A549 (cell line): ENCODE measurements around the gene TMEM132D. TPM values are rescaled to one million over a fixed set of nuclear protein-coding genes. Genes with fewer than 3 reads are reported as not detected.

Experiments used
- ATAC-seq, 2 experiments: fragments of 200-7000 bp in 1 of 2; fragments of >200 bp in 1 of 2; cut with Nextera tagmentation in 1 of 2; cut with Tn5 transposase in 1 of 2; 3 replicates each; pipeline versions ENCODE4 v1.8.0 to v1.9.1; 2018 to 2020; ENCODE audit warnings: mild to moderate bottlenecking in 1 of 2, moderate library complexity in 1 of 2
- CTCF ChIA-PET: fragments of 300-600 bp; sonication (Branson Sonifier 250); formaldehyde crosslinking; extraction: SDS; loops from one replicate; lab custom pipeline; 2021; ENCODE audit warnings: antibody characterized with exemption, inconsistent platforms; lab: Yijun Ruan, JAX
- POLR2A ChIA-PET: fragments of 350-600 bp; formaldehyde crosslinking; extraction: SDS; loops from one replicate; lab custom pipeline; 2021; ENCODE audit warnings: antibody characterized with exemption, inconsistent platforms; lab: Yijun Ruan, JAX
- DNase-seq, 2 experiments: peaks; one replicate each; pipeline versions ENCODE4 v3.0.0 to v3.0.0-alpha.2; 2011 to 2016; ENCODE audit warnings: low read depth in 1 of 2, low spot score in 1 of 2
- FAIRE-seq: peaks from 2 replicates; lab custom pipeline; 2011; peaks lifted over from hg19 to GRCh38; lab: Jason Lieb, UNC
- H3K27ac ChIP-seq, 2 experiments: fragments of >200 bp; sonication (Bioruptor Twin); formaldehyde crosslinking; 3 replicates each; pipeline ENCODE4 v1.5.1; 2016 to 2017
- H3K4me1 ChIP-seq: fragments of >200 bp; sonication (Bioruptor Twin); formaldehyde crosslinking; 3 replicates; pipeline ENCODE4 v1.6.1; 2016
- H3K4me2 ChIP-seq: fragments of >200 bp; sonication (Bioruptor Twin); formaldehyde crosslinking; 3 replicates; pipeline ENCODE4 v1.6.1; 2016
- H3K4me3 ChIP-seq: fragments of >200 bp; sonication (Bioruptor Twin); formaldehyde crosslinking; 3 replicates; pipeline ENCODE4 v1.5.1; 2016
- H3K9me3 ChIP-seq: fragments of >200 bp; sonication (Bioruptor Twin); formaldehyde crosslinking; 3 replicates; pipeline ENCODE4 v1.6.1; 2016
- BCL3 ChIP-seq: fragments of >200 bp; sonication (Bioruptor Twin); formaldehyde crosslinking; IDR thresholded peaks from 3 replicates; pipeline ENCODE4 v1.6.1; 2016
- CBX2 ChIP-seq: fragments of 200-600 bp; sonication (generic); IDR thresholded peaks from 2 replicates; pipeline ENCODE4 v1.6.1; 2016; ENCODE audit warnings: low read depth, mild to moderate bottlenecking, borderline replicate concordance
- CEBPB ChIP-seq, 2 experiments: fragments of >200 bp in 1 of 2; sonication (Bioruptor Twin) in 1 of 2; formaldehyde crosslinking in 1 of 2; IDR thresholded peaks; 2 replicates each; pipeline ENCODE4 v1.6.1; 2012 to 2016
- CHD2 ChIP-seq: fragments of 150-350 bp; IDR thresholded peaks from 2 replicates; pipeline ENCODE4 v1.6.1; 2014; ENCODE audit warnings: low read length; ENCODE audit not compliant: partially characterized antibody
- CHD4 ChIP-seq: fragments of 200-600 bp; sonication (generic); IDR thresholded peaks from 2 replicates; pipeline ENCODE4 v1.6.1; 2016; ENCODE audit warnings: antibody characterized with exemption, mild to moderate bottlenecking, borderline replicate concordance
- E2F6 ChIP-seq: IDR thresholded peaks from 2 replicates; pipeline ENCODE4 v1.6.1; 2012; ENCODE audit warnings: low read depth, borderline replicate concordance
- EHF ChIP-seq: fragments of 250-450 bp; sonication (Bioruptor Pico); IDR thresholded peaks from 2 replicates; pipeline ENCODE4 v1.5.0; 2020; ENCODE audit warnings: mild to moderate bottlenecking
- EHMT2 ChIP-seq: fragments of 200-600 bp; sonication (generic); IDR thresholded peaks from 2 replicates; pipeline ENCODE4 v1.6.1; 2016; ENCODE audit warnings: antibody characterized with exemption, low read depth, mild to moderate bottlenecking, moderate library complexity
- ELK1 ChIP-seq: fragments of 150-350 bp; IDR thresholded peaks from 2 replicates; pipeline ENCODE4 v1.6.1; 2014; ENCODE audit warnings: low read depth, mild to moderate bottlenecking, low read length
- FOSL2 ChIP-seq, 2 experiments: fragments of 450-650 bp in 1 of 2; fragments of >200 bp in 1 of 2; sonication (Bioruptor Twin) in 1 of 2; formaldehyde crosslinking; IDR thresholded peaks; 2 replicates each; pipeline versions ENCODE4 v1.5.0 to v1.6.1; 2016 to 2020; ENCODE audit warnings: mild to moderate bottlenecking in 1 of 2, moderate library complexity in 1 of 2
- GATA3 ChIP-seq: IDR thresholded peaks from 2 replicates; pipeline ENCODE4 v1.6.1; 2012; ENCODE audit warnings: borderline replicate concordance
- HDAC2 ChIP-seq: fragments of 200-600 bp; sonication (generic); IDR thresholded peaks from 2 replicates; pipeline ENCODE4 v1.6.1; 2016
- HEYL ChIP-seq: fragments of 250-450 bp; sonication (Bioruptor Pico); IDR thresholded peaks from 2 replicates; pipeline ENCODE4 v1.8.0; 2021; ENCODE audit warnings: mild to moderate bottlenecking, moderate library complexity
- HOXB5 ChIP-seq: fragments of 250-450 bp; sonication (Bioruptor Pico); IDR thresholded peaks from 2 replicates; pipeline ENCODE4 v1.5.0; 2020; ENCODE audit warnings: mild to moderate bottlenecking, moderate library complexity
- JUNB ChIP-seq: fragments of >200 bp; sonication (Bioruptor Twin); formaldehyde crosslinking; IDR thresholded peaks from 2 replicates; pipeline ENCODE4 v1.6.1; 2016
- KDM1A ChIP-seq: fragments of 200-600 bp; sonication (generic); IDR thresholded peaks from 2 replicates; pipeline ENCODE4 v1.6.1; 2016; ENCODE audit warnings: low read depth, mild to moderate bottlenecking
- MAZ ChIP-seq: fragments of 150-350 bp; IDR thresholded peaks from 2 replicates; pipeline ENCODE4 v1.6.1; 2014; ENCODE audit warnings: antibody characterized with exemption, low read depth, low read length, borderline replicate concordance
- NFE2L2 ChIP-seq: fragments of 150-350 bp; conservative IDR thresholded peaks from 2 replicates; pipeline ENCODE4 v1.6.1; 2014; ENCODE audit warnings: low read length
- PBX3 ChIP-seq: IDR thresholded peaks from 2 replicates; pipeline ENCODE4 v1.6.1; 2012
- PHF8 ChIP-seq: fragments of 200-600 bp; sonication (generic); IDR thresholded peaks from 2 replicates; pipeline ENCODE4 v1.6.1; 2016; ENCODE audit warnings: low read depth, mild to moderate bottlenecking, antibody characterized with exemption, moderate library complexity, borderline replicate concordance
- POLR2AphosphoS2 ChIP-seq: conservative IDR thresholded peaks from 2 replicates; pipeline ENCODE4 v1.6.1; 2012; ENCODE audit warnings: low read length, improper control_type of control experiment, inconsistent platforms
- RFX5 ChIP-seq: fragments of 450-650 bp; IDR thresholded peaks from 2 replicates; pipeline ENCODE4 v1.7.1; 2014; ENCODE audit warnings: antibody characterized with exemption, mild to moderate bottlenecking, moderate library complexity
- SREBF2 ChIP-seq: fragments of 450-650 bp; IDR thresholded peaks from 2 replicates; pipeline ENCODE4 v1.6.1; 2014; ENCODE audit warnings: mild to moderate bottlenecking, moderate library complexity
- TP53 ChIP-seq: fragments of 250-450 bp; sonication (Bioruptor Pico); IDR thresholded peaks from 2 replicates; pipeline ENCODE4 v1.5.0; 2021; ENCODE audit warnings: mild to moderate bottlenecking, moderate library complexity
- USF2 ChIP-seq: fragments of 450-650 bp; IDR thresholded peaks from 2 replicates; pipeline ENCODE4 v1.6.1; 2014; ENCODE audit warnings: antibody characterized with exemption
- ZC3H11A ChIP-seq: fragments of 450-650 bp; IDR thresholded peaks from 2 replicates; pipeline ENCODE4 v1.6.1; 2014; ENCODE audit warnings: antibody characterized with exemption, mild to moderate bottlenecking
- ZNF302 ChIP-seq: fragments of 250-450 bp; sonication (Bioruptor Pico); IDR thresholded peaks from 2 replicates; pipeline ENCODE4 v1.9.0; 2021; ENCODE audit warnings: inconsistent platforms, mild to moderate bottlenecking, moderate library complexity
- ZSCAN20 ChIP-seq: fragments of 250-450 bp; sonication (Bioruptor Pico); IDR thresholded peaks from 2 replicates; pipeline ENCODE4 v1.8.0; 2022; ENCODE audit warnings: mild to moderate bottlenecking, moderate library complexity
- WGBS: methylation state at CpG from one replicate; pipeline ENCODE4 v1.1.6; 2017; ENCODE audit errors: missing lambda C conversion rate; 5-methylcytosine and 5-hydroxymethylcytosine counted together
- polyA plus RNA-seq, 4 experiments: library from polyadenylated mRNA; depleted of rRNA in 3 of 4; stranded (reverse); fragments of >200 nt; fragmentation: RNase III in 1 of 4; extraction: RNeasy Plus Mini Kit Qiagen cat#74134 plus additional on column Dnase treatment in 1 of 4; gene quantifications; 2 replicates in 3 of 4; 3 replicates in 1 of 4; pipeline ENCODE4 v1.2.3, GENCODE V29; 2011 to 2017

The TMEM132D gene
- polyA plus RNA-seq, 2 of the 4 experiments (the other 2 are of a cell fraction): not detected

DNA sequence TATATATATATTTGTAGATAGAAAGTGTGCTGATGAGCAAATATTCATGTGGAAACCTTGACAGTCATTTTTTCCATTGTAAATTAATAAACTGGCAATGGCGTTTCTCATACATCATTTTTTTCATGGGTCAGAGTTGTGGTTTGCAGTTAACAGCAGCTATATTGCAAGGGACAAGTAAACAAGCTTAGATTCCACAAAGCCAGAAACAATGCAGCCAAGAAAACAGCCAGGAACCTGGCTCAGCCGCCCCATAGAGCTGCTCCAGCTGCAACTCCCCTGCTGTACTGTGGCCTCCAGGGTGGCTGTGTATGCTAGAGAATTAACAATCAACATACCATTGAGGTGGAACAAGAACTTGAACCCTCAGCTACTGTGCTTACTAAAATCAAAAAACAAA, 298.2 kb downstream of the TMEM132D start:
- ChIA-PET CTCF (interaction anchor here (0.7 kb wide), 1 partner anchor 55 kb away, joined by 3 read pairs; no protein-coding TSS in a partner anchor), POLR2A (no interaction called here)
- Histone ChIP-seq H3K4me2 (no peak overlapping the region), H3K27ac (no peak overlapping the region), H3K4me1 (no peaks in the 10 kb centered on the region), H3K4me3 (no peak overlapping the region)
- no peak for FAIRE-seq
- TF ChIP-seq SREBF2: no peak
- TF ChIP-seq POLR2AphosphoS2: no peak
- TF ChIP-seq PHF8: no peak
- no peak for TF ChIP-seq BCL3
- no peak for TF ChIP-seq GATA3
- TF ChIP-seq KDM1A: no peak
- TF ChIP-seq, all 56 proteins: peak for 0
- DNase-seq (no peak), ATAC-seq (no peak)
- H3K9me3 ChIP-seq: no peaks in the 10 kb centered on the region; the same call in 2 of the 3 replicates
- WGBS: 6% methylated on average over 2 of the region's 2 CpGs

DNA sequence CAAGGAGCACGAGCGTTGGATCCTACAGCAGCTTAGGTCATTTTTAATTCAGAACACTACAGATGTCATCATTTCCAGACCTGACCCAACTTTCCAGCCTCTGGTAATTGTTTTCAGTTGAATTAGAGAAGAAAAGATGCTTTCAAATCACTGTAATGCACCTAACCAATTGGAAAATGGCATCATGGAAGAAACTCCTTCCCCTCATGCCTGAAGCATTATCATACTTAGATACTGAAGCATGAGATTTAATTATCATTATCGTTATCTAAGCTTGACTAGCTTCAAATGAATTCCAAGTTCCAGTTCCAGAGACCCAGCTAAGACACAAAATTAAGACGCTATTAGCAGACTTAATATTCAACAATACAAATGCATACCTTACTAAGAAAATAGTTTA, 299.3 kb downstream of the TMEM132D start:
- Histone ChIP-seq H3K4me1 (no peaks in the 10 kb centered on the region), H3K4me3 (no peak overlapping the region), H3K27ac (no peak overlapping the region), H3K4me2 (no peak overlapping the region), H3K9me3 (no peaks in the 10 kb centered on the region; the same call in 2 of the 3 replicates)
- CTCF ChIA-PET: no interaction called here
- ATAC-seq (no peak), DNase-seq (no peak), FAIRE-seq (no peak)
- 7% methylated on average over 4 of the region's 4 CpGs for WGBS
- POLR2A ChIA-PET: no interaction called here
- no peak for TF ChIP-seq ZNF302
- TF ChIP-seq FOSL2 (IDR thresholded peaks at IDR 0.05): no peak
- no peak for TF ChIP-seq FOSL2 (CRISPR knock-in tag; IDR thresholded peaks at IDR 0.05)
- TF ChIP-seq POLR2AphosphoS2: no peak
- TF ChIP-seq EHF (CRISPR knock-in tag): no peak
- TF ChIP-seq ZC3H11A: no peak
- no peak for TF ChIP-seq ZSCAN20 (CRISPR knock-in tag)
- no peak for TF ChIP-seq MAZ
- TF ChIP-seq PBX3: no peak
- no peak for TF ChIP-seq HDAC2
- no peak for TF ChIP-seq HEYL
- no peak for TF ChIP-seq USF2
- TF ChIP-seq NFE2L2: no peak
- no peak for TF ChIP-seq EHMT2
- no peak for TF ChIP-seq CHD4
- TF ChIP-seq CEBPB (IDR thresholded peaks at IDR 0.05): no peak

- POLR2A ChIA-PET: no interaction called here
- CTCF ChIA-PET: no interaction called here
- Histone ChIP-seq H3K4me2 (no peak overlapping the region), H3K9me3 (no peaks in the 10 kb centered on the region; the same call in 2 of the 3 replicates), H3K27ac (no peak overlapping the region), H3K4me3 (no peak overlapping the region), H3K4me1 (no peaks in the 10 kb centered on the region)
- TF ChIP-seq HOXB5 (CRISPR knock-in tag) (no peak), ELK1 (no peak), GATA3 (no peak), RFX5 (no peak), CBX2 (no peak), NFE2L2 (no peak), TP53 (CRISPR knock-in tag) (no peak), CHD2 (no peak), JUNB (no peak), E2F6 (no peak), POLR2AphosphoS2 (no peak)
- FAIRE-seq (no peak), ATAC-seq (no peak), DNase-seq (no peak)
- WGBS: 0% methylated on average over 1 of the region's 1 CpG
Measured at GRCh38 chr12:129599406-129599805, 304.4 kb downstream of the TMEM132D start.
